Measurements from ENCODE around the gene TRIM8. TPM values are rescaled to one million over a fixed set of nuclear protein-coding genes. Genes with fewer than 3 reads are reported as not detected.
"Not testable (repeated sequence)": the region's sequence is repeated elsewhere in the genome, so short reads cannot be mapped to it uniquely, and the experiment has no call there.

TRIM8 gene
- total and polyA plus RNA-seq, 2 experiments from 2014 or later, result 37.5 to 108 TPM

DNA sequence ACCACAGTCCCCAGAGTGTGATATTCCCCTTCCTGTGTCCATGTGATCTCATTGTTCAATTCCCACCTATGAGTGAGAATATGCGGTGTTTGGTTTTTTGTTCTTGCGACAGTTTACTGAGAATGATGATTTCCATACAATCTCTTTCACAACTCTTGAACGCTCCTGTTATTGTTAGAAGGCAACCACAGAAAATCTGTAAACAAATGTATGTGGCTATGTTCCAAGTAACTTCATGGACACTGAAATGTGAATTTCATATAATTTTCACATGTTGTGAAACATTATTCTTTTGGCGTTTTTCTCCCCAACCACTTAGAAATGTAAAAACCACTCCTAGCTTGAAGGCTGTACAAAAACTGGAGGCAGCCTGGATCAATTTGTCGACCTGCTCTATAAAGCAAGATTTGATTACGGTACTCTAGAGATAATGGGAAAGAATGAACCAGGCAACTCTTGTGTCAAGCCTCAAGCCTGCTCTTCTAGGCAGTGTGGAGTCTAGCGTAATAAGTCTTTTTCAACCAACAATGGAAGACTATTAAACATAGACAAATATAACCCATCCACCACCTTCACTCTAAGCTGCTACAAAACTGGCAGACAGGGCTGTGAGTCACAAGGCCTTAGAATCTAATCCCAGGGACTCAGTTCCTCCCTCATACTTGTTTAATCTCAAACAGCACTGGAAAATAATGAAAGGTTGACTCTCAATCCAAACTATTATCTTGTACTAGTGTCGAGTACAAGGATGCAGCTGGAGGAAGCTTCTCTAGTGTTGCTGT, 47.2 kb downstream of the TRIM8 start:
- H3K9ac ChIP-seq, result peak overlapping the region; percentile 29; the same call in 1 of the 2 replicates
- peaks cover 14% of the 10 kb centered on the region for H3F3A ChIP-seq (ENCODE audit: insufficient read depth)
- H3K27me3 ChIP-seq (replicated peaks; ENCODE audit: insufficient read depth), result no peaks in the 10 kb centered on the region
- in situ Hi-C loops (cut with MboI), result no loop called here
- H3K4me1 ChIP-seq (ENCODE audit: insufficient read depth), result no peaks in the 10 kb centered on the region; the same call in none of the 2 replicates
- WGBS, 2 experiments (ENCODE audit: low coverage in 1 of 2, low lambda C conversion rate in 2 of 2, missing lambda C conversion rate in 2 of 2), result 22 to 30% methylated on average over 8 of the region's 8 CpGs
- H4K20me1 ChIP-seq (ENCODE audit: insufficient read depth), result no peaks in the 10 kb centered on the region
- peak; percentile 67 for DNase-seq
- TF ChIP-seq EZH2 (IDR thresholded peaks at IDR 0.05; ENCODE audit: insufficient read depth, poor library complexity, severe bottlenecking), result no peak
- no peak for TF ChIP-seq EZH2phosphoT487 (IDR thresholded peaks at IDR 0.05; ENCODE audit: insufficient read depth, low read depth)
- peak overlapping the region; percentile 45 for H3K27ac ChIP-seq
- no peaks in the 10 kb centered on the region for H3K9me2 ChIP-seq (ENCODE audit: insufficient read depth)
- peak overlapping the region; percentile 32; the same call in 1 of the 2 replicates for H2AFZ ChIP-seq
- no peaks in the 10 kb centered on the region for H3K79me2 ChIP-seq (ENCODE audit: insufficient read depth)
- peaks cover 9% of the 10 kb centered on the region; the same call in 1 of the 2 replicates for H3K36me3 ChIP-seq (ENCODE audit: low read depth)
- no peaks in the 10 kb centered on the region for H3K9me3 ChIP-seq (ENCODE audit: low read depth)
- peak overlapping the region; percentile 25 for H3K4me2 ChIP-seq (ENCODE audit: unreplicated experiment)
- no peak overlapping the region for H3K4me3 ChIP-seq

DNA sequence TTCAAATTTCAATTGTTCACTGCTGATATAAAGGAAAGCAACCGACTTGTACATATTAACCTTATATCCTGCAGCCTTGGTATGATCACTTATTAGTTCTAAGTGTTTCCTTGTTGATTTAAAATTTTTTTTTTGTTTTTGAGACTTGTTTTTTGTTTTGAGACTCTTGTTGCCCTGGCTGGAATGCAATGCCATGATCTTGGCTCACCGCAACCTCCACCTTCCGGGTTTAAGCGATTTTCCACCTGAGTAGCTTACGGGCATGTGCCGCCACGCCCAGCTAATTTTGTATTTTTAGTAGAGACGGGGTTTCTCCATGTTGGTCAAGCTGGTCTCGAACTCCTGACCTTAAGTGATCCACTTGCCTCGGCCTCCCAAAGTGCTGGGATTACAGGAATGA, 51.1 kb downstream of the TRIM8 start:
- H3K4me2 ChIP-seq (ENCODE audit: unreplicated experiment); in situ Hi-C loops (cut with MboI); H3K36me3 ChIP-seq (ENCODE audit: low read depth); H3K27me3 ChIP-seq (replicated peaks; ENCODE audit: insufficient read depth); DNase-seq; H3K4me1 ChIP-seq (ENCODE audit: insufficient read depth); H3K9me2 ChIP-seq (ENCODE audit: insufficient read depth); H2AFZ ChIP-seq; H3K4me3 ChIP-seq; H4K20me1 ChIP-seq (ENCODE audit: insufficient read depth); H3K27ac ChIP-seq; H3K79me2 ChIP-seq (ENCODE audit: insufficient read depth); H3K9me3 ChIP-seq (ENCODE audit: low read depth); H3K9ac ChIP-seq: not testable (repeated sequence)
- WGBS, 2 experiments (ENCODE audit: low coverage in 1 of 2, low lambda C conversion rate in 2 of 2, missing lambda C conversion rate in 2 of 2), result 97 to 99% methylated on average over 10 of the region's 10 CpGs
- H3F3A ChIP-seq (ENCODE audit: insufficient read depth), result peaks cover 14% of the 10 kb centered on the region

DNA sequence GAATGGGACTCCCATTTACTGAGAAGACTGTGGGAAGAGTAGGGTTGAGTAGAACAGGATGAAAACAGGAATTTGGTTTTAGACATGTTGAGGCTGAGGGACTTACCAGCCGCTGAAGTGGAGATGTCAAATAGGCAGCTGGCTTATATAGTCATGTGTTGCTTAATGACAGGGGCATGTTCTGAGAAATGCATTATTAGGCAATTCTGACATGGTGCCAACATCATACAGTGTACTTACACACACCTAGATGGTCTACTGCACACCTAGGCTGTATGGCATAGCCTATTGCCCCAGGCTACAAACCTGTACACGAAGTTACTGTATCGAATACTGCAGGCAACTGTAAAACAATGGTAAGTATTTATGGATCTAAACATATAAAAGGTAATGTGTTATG, 52.5 kb downstream of the TRIM8 start:
- 98 to 100% methylated on average over 3 of the region's 3 CpGs for WGBS, 2 experiments (ENCODE audit: low coverage in 1 of 2, low lambda C conversion rate in 2 of 2, missing lambda C conversion rate in 2 of 2)

DNA sequence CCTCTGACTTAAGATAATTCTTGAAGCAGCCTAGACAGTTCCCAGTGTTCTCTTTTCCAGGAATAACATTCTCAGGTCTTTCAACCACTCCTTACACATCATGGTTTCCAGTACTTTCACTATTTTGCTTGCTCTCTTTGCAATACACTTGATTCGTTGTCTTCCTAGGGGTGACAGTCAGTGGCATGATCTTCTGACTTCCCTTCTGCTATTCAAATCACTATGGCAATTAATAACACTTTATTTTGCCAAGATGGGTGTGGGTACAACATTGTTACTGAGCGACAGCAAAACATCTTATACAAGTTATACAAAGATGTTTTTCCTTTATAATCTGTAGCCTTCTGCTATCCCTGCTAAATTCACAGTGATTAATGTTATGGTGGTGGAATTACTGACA, 54.6 kb downstream of the TRIM8 start:
- H2AFZ ChIP-seq, result no peak overlapping the region
- no peaks in the 10 kb centered on the region for H3K4me1 ChIP-seq (ENCODE audit: insufficient read depth)
- no peaks in the 10 kb centered on the region for H3K9me3 ChIP-seq (ENCODE audit: low read depth)
- H3K27ac ChIP-seq, result no peak overlapping the region
- H3K9ac ChIP-seq, result no peak overlapping the region
- no peak for DNase-seq
- no peaks in the 10 kb centered on the region for H3F3A ChIP-seq (ENCODE audit: insufficient read depth)
- no peak for TF ChIP-seq EZH2phosphoT487 (IDR thresholded peaks at IDR 0.05; ENCODE audit: insufficient read depth, low read depth)
- TF ChIP-seq EZH2 (IDR thresholded peaks at IDR 0.05; ENCODE audit: insufficient read depth, poor library complexity, severe bottlenecking), result no peak
- in situ Hi-C loops (cut with MboI), result no loop called here
- no peaks in the 10 kb centered on the region for H3K27me3 ChIP-seq (replicated peaks; ENCODE audit: insufficient read depth)
- no peak overlapping the region for H3K4me3 ChIP-seq
- no peaks in the 10 kb centered on the region for H3K9me2 ChIP-seq (ENCODE audit: insufficient read depth)
- H4K20me1 ChIP-seq (ENCODE audit: insufficient read depth), result no peaks in the 10 kb centered on the region
- no peaks in the 10 kb centered on the region for H3K79me2 ChIP-seq (ENCODE audit: insufficient read depth)
- H3K36me3 ChIP-seq (ENCODE audit: low read depth), result peaks cover 5% of the 10 kb centered on the region; the same call in 1 of the 2 replicates
- H3K4me2 ChIP-seq (ENCODE audit: unreplicated experiment), result no peak overlapping the region
- 40 to 42% methylated on average over 2 of the region's 2 CpGs for WGBS, 2 experiments (ENCODE audit: low coverage in 1 of 2, low lambda C conversion rate in 2 of 2, missing lambda C conversion rate in 2 of 2)

More for the DNA sequence above, 52.5 kb downstream of the TRIM8 start:
- no peak overlapping the region for H3K27ac ChIP-seq
- peaks cover 9% of the 10 kb centered on the region for H3F3A ChIP-seq (ENCODE audit: insufficient read depth)
- no peaks in the 10 kb centered on the region for H3K27me3 ChIP-seq (replicated peaks; ENCODE audit: insufficient read depth)
- in situ Hi-C loops (cut with MboI), result no loop called here
- no peaks in the 10 kb centered on the region for H3K9me2 ChIP-seq (ENCODE audit: insufficient read depth)
- H3K36me3 ChIP-seq (ENCODE audit: low read depth), result peaks cover 9% of the 10 kb centered on the region; the same call in 1 of the 2 replicates
- no peaks in the 10 kb centered on the region for H3K79me2 ChIP-seq (ENCODE audit: insufficient read depth)
- H3K4me1 ChIP-seq (ENCODE audit: insufficient read depth), result no peaks in the 10 kb centered on the region; the same call in 1 of the 2 replicates
- no peak overlapping the region for H3K9ac ChIP-seq
- H3K4me2 ChIP-seq (ENCODE audit: unreplicated experiment), result no peak overlapping the region
- no peaks in the 10 kb centered on the region for H3K9me3 ChIP-seq (ENCODE audit: low read depth)
- no peaks in the 10 kb centered on the region for H4K20me1 ChIP-seq (ENCODE audit: insufficient read depth)
- H3K4me3 ChIP-seq, result no peak overlapping the region
- no peak for DNase-seq
- H2AFZ ChIP-seq, result no peak overlapping the region
- no peak for TF ChIP-seq EZH2phosphoT487 (IDR thresholded peaks at IDR 0.05; ENCODE audit: insufficient read depth, low read depth)
- TF ChIP-seq EZH2 (IDR thresholded peaks at IDR 0.05; ENCODE audit: insufficient read depth, poor library complexity, severe bottlenecking), result no peak

All from GM23248 (cell line).